ENCODE data around the gene SAMD4A. TPM values are rescaled to one million over a fixed set of nuclear protein-coding genes. Genes with fewer than 3 reads are reported as not detected.

SAMD4A gene
- total RNA-seq = 13.8 and 16.1 TPM in 2 replicates

GRCh38 chr14:54566410-54567223 is at the start of gene SAMD4A:
Gene SAMD4A, plus strand, starts transcription at chr14:54567128. Its CDS starts 789 bp downstream, at chr14:54567917.

Other genes starting within 250 kb of the SAMD4A start
- 89.1 and 108 TPM in 2 replicates for gene CDKN3, start 170.1 kb upstream of the SAMD4A start, total RNA-seq
- 287 and 336 TPM in 2 replicates for gene CNIH1, start 125.8 kb upstream of the SAMD4A start, total RNA-seq
- 55.9 and 85.4 TPM in 2 replicates for gene GMFB, start 78.1 kb upstream of the SAMD4A start, total RNA-seq
- 14.7 and 16.1 TPM in 2 replicates for gene CGRRF1, start 57.2 kb upstream of the SAMD4A start, total RNA-seq